Ramos (cell line): ENCODE results near the gene EXPH5.
"Not testable (repeated sequence)": the region's sequence is repeated elsewhere in the genome, so short reads cannot be mapped to it uniquely, and the experiment has no call there.

Experiments used
- in situ Hi-C: fragments of 300-500 bp; cut with MboI; formaldehyde crosslinking; loops from one replicate; pipeline ENCODE4 v1.14.3; 2022; ENCODE audit warnings: low sequenced_read_pairs; ENCODE audit not compliant: unreplicated experiment

The EXPH5 gene

GRCh38 chr11:108606495-108607160 is 13.1 kb upstream of the EXPH5 start:
- in situ Hi-C loops = no loop called here

- in situ Hi-C loops = no loop called here
These were observed 12.5 kb upstream of the EXPH5 start for GRCh38 chr11:108606070-108606469.

GRCh38 chr11:108602818-108603217 is 9.2 kb upstream of the EXPH5 start:
- in situ Hi-C loops = not testable (repeated sequence)

- in situ Hi-C loops = no loop called here
These were observed 7.6 kb upstream of the EXPH5 start for GRCh38 chr11:108601150-108601549.

- in situ Hi-C loops = no loop called here
These were observed 6.4 kb upstream of the EXPH5 start for GRCh38 chr11:108599978-108600377.

GRCh38 chr11:108597736-108598355 is 4.3 kb upstream of the EXPH5 start:
- in situ Hi-C loops = no loop called here

GRCh38 chr11:108596701-108597100 is 3.1 kb upstream of the EXPH5 start:
- in situ Hi-C loops = no loop called here

GRCh38 chr11:108593923-108594434 is 411 bp upstream of the EXPH5 start:
- in situ Hi-C loops = no loop called here

- in situ Hi-C loops = no loop called here
These were observed 866 bp downstream of the EXPH5 start for GRCh38 chr11:108592591-108593213.

GRCh38 chr11:108591893-108592292 is 1.7 kb downstream of the EXPH5 start:
- in situ Hi-C loops = no loop called here

GRCh38 chr11:108589136-108589535 is 4.4 kb downstream of the EXPH5 start:
- in situ Hi-C loops = no loop called here

GRCh38 chr11:108588287-108588686 is 5.3 kb downstream of the EXPH5 start:
- in situ Hi-C loops = no loop called here

GRCh38 chr11:108587109-108587508 is 6.5 kb downstream of the EXPH5 start:
- in situ Hi-C loops = no loop called here

- in situ Hi-C loops = no loop called here
These were observed 7.0 kb downstream of the EXPH5 start for GRCh38 chr11:108586600-108586999.

- in situ Hi-C loops = not testable (repeated sequence)
These were observed 7.4 kb downstream of the EXPH5 start for GRCh38 chr11:108586185-108586584.

- in situ Hi-C loops = no loop called here
These were observed 8.6 kb downstream of the EXPH5 start for GRCh38 chr11:108584973-108585372.

- in situ Hi-C loops = no loop called here
These were observed 12.9 kb downstream of the EXPH5 start for GRCh38 chr11:108580645-108581044.

- in situ Hi-C loops = no loop called here
These were observed 13.5 kb downstream of the EXPH5 start for GRCh38 chr11:108580043-108580442.

GRCh38 chr11:108576523-108576922 is 17.0 kb downstream of the EXPH5 start:
- in situ Hi-C loops = no loop called here

GRCh38 chr11:108574675-108575074 is 18.9 kb downstream of the EXPH5 start:
- in situ Hi-C loops = no loop called here

GRCh38 chr11:108571001-108571400 is 22.6 kb downstream of the EXPH5 start:
- in situ Hi-C loops = no loop called here
